RKO (cell line): Measurements from ENCODE around the gene ABHD8.

ENCODE experiments used
- DNase-seq: peaks from one replicate; pipeline ENCODE4 v3.0.0-alpha.2; 2016; ENCODE audit warnings: low spot score

The ABHD8 gene

GRCh38 chr19:17333611-17334413 lies 30.6 kb upstream of the ABHD8 start:
- DNase-seq: peak; percentile 90

GRCh38 chr19:17332677-17333581 lies 29.7 kb upstream of the ABHD8 start:
- DNase-seq: peak; percentile 82

GRCh38 chr19:17332360-17332676 lies 29.1 kb upstream of the ABHD8 start:
- no peak for DNase-seq

GRCh38 chr19:17331045-17331558 lies 27.9 kb upstream of the ABHD8 start:
- no peak for DNase-seq

GRCh38 chr19:17330262-17331044 lies 27.2 kb upstream of the ABHD8 start:
- DNase-seq: no peak

- no peak for DNase-seq
These were observed 26.4 kb upstream of the ABHD8 start for GRCh38 chr19:17329366-17330261.

GRCh38 chr19:17328517-17329365 lies 25.5 kb upstream of the ABHD8 start:
- no peak for DNase-seq

GRCh38 chr19:17327654-17328516 lies 24.7 kb upstream of the ABHD8 start:
- DNase-seq: no peak

- no peak for DNase-seq
These were observed 23.9 kb upstream of the ABHD8 start for GRCh38 chr19:17327068-17327653.

- no peak for DNase-seq
These were observed 23.4 kb upstream of the ABHD8 start for GRCh38 chr19:17326595-17326966.

- no peak for DNase-seq
These were observed 22.8 kb upstream of the ABHD8 start for GRCh38 chr19:17325881-17326594.

- no peak for DNase-seq
These were observed 21.9 kb upstream of the ABHD8 start for GRCh38 chr19:17325133-17325532.

- no peak for DNase-seq
These were observed 21.3 kb upstream of the ABHD8 start for GRCh38 chr19:17324357-17325114.

GRCh38 chr19:17323964-17324332 lies 20.7 kb upstream of the ABHD8 start:
- no peak for DNase-seq

GRCh38 chr19:17323300-17323963 lies 20.2 kb upstream of the ABHD8 start:
- DNase-seq: no peak

GRCh38 chr19:17322854-17323253 lies 19.6 kb upstream of the ABHD8 start:
- DNase-seq: no peak
